ENCODE results near the gene MYH15.

DNA sequence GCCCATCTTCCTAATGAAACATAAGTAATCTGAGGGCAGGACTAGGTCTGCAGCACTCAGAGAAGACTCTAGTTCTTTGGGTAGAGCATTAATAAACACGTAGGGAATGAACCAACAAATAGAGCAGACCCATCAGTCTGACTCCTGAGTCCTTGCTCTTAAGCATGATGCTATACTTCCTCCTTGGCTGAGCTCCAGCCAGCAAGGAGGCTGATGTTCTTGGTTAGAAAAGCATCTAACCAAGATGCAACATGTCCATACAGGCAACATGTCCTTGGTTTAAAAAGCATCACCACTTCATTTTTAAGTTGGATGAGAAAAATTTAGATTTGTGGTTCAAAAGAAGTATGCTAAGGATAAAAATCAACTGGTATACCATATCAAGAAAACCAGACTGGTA lies 8.5 kb upstream of the MYH15 start:
- no peak for TF ChIP-seq POLR2A (IDR thresholded peaks at IDR 0.05)
- TF ChIP-seq, protein P1, sequence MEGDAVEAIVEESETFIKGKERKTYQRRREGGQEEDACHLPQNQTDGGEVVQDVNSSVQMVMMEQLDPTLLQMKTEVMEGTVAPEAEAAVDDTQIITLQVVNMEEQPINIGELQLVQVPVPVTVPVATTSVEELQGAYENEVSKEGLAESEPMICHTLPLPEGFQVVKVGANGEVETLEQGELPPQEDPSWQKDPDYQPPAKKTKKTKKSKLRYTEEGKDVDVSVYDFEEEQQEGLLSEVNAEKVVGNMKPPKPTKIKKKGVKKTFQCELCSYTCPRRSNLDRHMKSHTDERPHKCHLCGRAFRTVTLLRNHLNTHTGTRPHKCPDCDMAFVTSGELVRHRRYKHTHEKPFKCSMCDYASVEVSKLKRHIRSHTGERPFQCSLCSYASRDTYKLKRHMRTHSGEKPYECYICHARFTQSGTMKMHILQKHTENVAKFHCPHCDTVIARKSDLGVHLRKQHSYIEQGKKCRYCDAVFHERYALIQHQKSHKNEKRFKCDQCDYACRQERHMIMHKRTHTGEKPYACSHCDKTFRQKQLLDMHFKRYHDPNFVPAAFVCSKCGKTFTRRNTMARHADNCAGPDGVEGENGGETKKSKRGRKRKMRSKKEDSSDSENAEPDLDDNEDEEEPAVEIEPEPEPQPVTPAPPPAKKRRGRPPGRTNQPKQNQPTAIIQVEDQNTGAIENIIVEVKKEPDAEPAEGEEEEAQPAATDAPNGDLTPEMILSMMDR (IDR thresholded peaks at IDR 0.05) = no peak

Measured in thyroid gland (tissue), 4 donors.